HG02938 (cell line): ENCODE results near the gene RALGAPB.

Experiments
- ATAC-seq: cut with Tn5 transposase; IDR thresholded peaks from one replicate; pipeline ENCODE4 v1.9.1; 2021; ENCODE audit warnings: mild to moderate bottlenecking, moderate library complexity; ENCODE audit not compliant: unreplicated experiment

RALGAPB gene

DNA sequence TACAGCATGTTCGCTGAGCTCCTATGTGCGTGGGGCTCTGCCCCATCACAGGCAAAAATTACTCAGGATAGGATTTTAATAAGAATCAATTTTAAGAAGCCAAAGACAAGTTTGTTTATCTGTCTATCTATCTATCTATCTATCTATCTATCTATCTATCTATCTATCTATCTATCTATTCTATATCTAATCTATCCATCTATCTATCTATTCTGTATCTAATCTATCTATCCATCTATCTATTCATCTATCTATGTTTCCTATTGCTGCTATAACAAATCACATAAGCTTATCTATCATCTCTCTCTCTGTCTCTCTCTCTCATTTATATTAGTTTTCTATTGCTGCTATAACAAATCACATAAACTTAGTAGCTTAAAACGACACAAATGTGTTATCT is 130.6 kb downstream of the RALGAPB start:
- no peak for ATAC-seq

DNA sequence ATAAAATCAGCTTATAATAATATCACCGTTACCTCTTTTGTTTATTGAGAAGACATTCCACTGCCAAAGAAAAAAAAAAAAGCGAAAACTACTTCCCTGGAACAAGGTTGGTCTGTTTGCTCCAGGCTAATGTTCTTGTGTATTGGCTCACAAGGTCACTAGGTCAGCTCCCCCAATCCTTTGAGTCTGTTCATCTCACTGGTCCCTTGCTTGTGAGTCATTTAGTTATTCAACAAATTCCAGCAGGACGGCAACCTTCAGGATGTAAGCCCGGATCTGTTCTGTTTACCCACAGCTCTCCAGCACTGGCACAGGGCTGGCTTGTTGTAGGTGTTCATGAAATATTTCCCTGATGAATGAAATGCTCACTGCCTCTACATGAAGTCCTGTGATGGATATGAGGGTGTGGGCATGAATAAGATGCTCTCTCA is 132.2 kb downstream of the RALGAPB start:
- no peak for ATAC-seq

DNA sequence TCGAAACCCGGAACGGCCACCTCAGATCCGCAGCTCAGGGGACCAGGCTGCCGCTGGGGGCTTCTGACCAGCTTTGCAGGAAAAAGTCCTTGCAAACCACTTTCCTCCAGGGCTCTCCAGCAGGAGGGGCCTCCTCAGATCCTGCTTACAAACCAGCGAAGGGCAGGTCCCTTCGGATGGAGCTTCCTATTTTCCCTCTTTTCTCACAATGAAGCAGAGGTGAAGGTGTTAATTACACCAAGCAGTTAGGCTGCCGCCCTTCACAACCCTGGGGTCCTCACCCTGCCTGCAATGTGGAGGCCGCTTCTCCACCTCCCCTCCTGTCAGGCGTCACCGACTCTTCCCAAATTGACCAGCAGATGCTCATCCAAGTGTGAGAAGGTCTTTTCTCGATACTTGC is 134.7 kb downstream of the RALGAPB start:
- ATAC-seq: no peak

DNA sequence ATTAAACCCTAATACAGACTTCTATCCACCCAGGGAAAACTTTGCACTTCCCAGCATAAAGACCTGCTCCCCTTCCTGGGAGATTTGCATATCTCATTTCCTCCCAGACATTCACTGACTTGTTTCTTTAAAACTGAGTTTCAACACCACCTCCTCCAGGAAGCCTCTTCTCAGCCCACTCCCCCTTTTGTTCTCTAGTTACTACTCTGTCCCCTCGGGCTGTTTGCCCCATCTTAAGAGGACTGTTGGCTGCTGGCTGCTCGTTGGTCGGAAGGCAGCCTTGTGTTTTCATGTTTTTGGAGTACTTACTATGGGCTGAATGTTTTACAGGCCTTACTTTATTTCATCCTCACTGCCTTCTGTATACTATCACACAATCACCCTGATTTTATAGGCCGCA is 135.5 kb downstream of the RALGAPB start:
- ATAC-seq: no peak

DNA sequence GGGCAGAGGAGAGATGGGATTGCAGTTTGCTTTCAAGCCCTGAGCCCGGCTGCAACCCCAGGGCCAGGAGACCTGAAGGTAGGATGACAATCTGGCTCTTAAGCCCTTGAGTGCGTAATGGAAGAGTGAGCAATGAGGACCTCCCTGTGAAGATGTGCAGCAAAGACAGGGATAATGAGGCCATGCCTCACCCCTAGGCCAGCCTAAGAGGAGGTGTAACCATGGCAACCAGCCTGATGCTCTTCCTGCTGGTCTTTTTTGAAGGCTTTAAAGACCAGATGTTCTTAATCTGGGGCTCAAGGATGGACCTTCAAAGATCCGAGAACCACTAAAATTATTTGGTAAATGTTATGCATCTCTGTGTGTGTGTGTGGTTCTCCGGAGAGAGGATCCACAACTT is 137.2 kb downstream of the RALGAPB start:
- no peak for ATAC-seq

GRCh38 chr20:38610521-38610920 is 137.9 kb downstream of the RALGAPB start:
- no peak for ATAC-seq

GRCh38 chr20:38612751-38613515 is 140.3 kb downstream of the RALGAPB start:
- ATAC-seq: no peak

DNA sequence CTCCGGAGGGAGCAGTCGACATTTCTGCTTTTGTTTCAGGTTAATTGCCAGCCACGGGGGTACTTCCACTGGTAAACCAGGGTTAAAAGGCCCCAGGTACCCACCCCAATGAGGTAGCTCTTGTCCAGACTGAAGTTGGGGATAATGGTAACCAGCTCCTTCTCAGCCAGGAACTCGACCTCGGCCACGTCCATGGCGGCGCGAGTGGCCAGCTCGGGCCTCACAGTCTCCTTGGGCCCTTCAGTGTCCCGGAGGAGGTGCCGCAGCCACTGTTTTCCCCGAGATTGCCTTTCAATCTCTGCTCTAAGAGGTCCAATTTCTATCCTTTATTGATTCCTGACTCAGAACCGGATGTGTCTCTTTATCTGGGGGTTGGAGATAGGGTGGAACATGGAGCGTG is 142.6 kb downstream of the RALGAPB start:
- ATAC-seq: no peak

- no peak for ATAC-seq
Measured at GRCh38 chr20:38616457-38616856, 143.8 kb downstream of the RALGAPB start.

GRCh38 chr20:38617011-38617829 is 144.6 kb downstream of the RALGAPB start:
- no peak for ATAC-seq

DNA sequence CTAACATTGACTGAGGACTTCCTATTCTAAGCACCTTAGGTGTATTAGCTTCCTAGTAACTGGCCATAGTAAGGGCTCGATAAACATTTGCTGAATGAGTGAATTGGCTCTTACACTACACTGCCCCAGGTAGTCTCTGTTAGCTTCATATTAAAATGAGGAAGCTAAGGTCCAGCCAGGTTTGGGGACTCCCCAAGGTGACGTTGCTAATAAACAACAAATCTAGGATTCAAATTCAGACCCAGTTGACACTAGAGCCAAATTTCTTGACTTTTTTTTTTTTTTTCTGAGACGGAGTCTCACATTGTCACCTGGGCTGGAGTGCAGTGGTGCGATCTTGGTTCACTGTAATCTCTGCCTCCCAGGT is 145.2 kb downstream of the RALGAPB start:
- ATAC-seq: no peak

DNA sequence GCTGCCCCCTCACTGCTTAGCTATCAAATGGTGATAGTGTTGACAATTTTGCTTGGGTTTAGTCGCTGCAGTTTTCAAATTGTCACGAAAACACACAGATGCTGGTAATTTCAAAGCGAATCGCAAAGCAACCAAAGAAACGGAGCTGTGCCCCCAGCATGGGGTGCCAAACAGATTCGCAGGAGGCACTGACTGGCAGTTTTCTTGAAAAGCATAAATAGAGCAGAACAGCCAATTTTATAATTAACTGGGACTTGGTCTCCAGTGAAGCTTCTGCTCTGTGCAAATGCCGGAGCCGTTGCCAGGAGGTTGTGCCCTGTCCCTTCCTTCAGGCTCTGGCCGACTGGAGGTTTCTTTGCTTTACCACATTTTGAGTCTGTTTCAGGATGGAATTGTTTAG is 147.8 kb downstream of the RALGAPB start:
- no peak for ATAC-seq

DNA sequence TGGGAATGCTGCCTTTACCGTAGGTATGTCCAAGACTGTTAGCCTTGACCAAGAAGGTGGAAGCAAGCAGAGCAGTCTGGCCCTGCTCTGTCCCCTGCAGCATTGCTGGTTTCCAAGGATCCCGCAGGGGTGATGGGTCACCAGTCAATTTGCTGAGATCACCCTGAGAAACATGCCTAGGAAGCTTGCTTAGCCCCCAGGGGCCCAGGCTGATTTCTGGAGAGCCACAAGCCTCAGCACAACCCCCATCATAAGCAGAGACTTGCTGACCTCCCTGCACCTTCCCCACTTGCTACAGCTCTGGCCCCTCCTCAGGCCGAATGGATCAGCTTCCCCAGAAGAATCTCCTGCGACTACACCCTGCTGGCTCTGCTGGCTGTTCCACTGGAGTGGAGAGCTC is 150.4 kb downstream of the RALGAPB start:
- ATAC-seq: no peak

GRCh38 chr20:38624084-38624483 is 151.4 kb downstream of the RALGAPB start:
- ATAC-seq: no peak

GRCh38 chr20:38625896-38626295 is 153.3 kb downstream of the RALGAPB start:
- no peak for ATAC-seq

- no peak for ATAC-seq
Measured at GRCh38 chr20:38626921-38627659, 154.4 kb downstream of the RALGAPB start.
